Loucy (cell line): ENCODE data around the gene TEX52.

Source experiments
- EZH2phosphoT487 ChIP-seq: fragments of 200-600 bp; IDR thresholded peaks from 2 replicates; pipeline ENCODE4 v1.6.1; 2018; ENCODE audit warnings: antibody characterized with exemption, mild to moderate bottlenecking, moderate library complexity, borderline replicate concordance
- TF ChIP-seq, protein P1 (sequence below): fragments of 200-600 bp; sonication (generic); conservative IDR thresholded peaks from 2 replicates; pipeline ENCODE4 v1.5.1; 2014; ENCODE audit warnings: mild to moderate bottlenecking, antibody characterized with exemption, low read length

DNA sequence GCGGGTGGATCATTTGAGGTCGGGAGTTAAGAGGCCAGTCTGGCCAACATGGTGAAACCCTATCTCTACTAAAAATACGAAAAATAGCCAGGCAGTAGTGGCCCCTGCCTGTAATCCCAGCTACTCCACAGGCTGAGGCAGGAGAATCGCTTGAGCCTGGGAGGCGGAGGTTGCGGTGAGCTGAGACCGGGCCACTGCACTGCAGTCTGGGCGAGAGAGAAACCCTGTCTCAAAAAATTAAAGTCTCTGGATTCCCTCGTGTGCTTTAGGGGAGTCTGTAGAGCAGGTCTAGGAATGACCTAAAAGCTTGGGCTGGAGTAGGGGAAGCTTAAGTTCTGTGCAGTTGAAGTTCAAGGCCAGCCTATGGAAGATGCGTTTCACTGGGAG lies 33.2 kb upstream of the TEX52 start:
- TF ChIP-seq, protein P1, sequence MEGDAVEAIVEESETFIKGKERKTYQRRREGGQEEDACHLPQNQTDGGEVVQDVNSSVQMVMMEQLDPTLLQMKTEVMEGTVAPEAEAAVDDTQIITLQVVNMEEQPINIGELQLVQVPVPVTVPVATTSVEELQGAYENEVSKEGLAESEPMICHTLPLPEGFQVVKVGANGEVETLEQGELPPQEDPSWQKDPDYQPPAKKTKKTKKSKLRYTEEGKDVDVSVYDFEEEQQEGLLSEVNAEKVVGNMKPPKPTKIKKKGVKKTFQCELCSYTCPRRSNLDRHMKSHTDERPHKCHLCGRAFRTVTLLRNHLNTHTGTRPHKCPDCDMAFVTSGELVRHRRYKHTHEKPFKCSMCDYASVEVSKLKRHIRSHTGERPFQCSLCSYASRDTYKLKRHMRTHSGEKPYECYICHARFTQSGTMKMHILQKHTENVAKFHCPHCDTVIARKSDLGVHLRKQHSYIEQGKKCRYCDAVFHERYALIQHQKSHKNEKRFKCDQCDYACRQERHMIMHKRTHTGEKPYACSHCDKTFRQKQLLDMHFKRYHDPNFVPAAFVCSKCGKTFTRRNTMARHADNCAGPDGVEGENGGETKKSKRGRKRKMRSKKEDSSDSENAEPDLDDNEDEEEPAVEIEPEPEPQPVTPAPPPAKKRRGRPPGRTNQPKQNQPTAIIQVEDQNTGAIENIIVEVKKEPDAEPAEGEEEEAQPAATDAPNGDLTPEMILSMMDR: no peak
- no peak for TF ChIP-seq EZH2phosphoT487
